ENCODE results near the gene TCN2. TPM values are rescaled to one million over a fixed set of nuclear protein-coding genes. Genes with fewer than 3 reads are reported as not detected.

Gene TCN2
- total RNA-seq, 2 experiments from 2014 or later, result 0.48 to 0.64 TPM

DNA sequence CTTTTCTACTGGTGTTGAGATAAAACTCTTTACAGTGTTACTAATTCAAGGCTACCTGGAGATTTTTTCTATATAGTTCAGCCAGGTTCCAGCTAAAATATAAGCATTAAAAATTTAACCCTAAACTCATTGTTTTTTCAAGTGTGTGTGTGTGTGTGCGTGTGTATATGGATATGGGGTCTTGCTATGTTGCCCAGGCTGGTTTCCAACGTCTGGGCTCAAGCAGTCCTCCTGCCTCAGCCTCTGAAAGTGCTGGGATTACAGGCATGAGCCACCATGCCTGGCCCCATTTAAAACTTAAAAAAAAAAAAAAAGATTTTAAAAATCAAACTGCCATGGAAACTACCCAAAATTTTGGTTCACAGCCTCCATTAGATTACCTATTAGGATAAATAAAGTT is 10.8 kb upstream of the TCN2 start:
- Mint-ChIP-seq H3K4me3 (no peak overlapping the region), H3K27me3 (peaks cover 12% of the 10 kb centered on the region), H3K4me1 (no peaks in the 10 kb centered on the region), H3K36me3 (no peaks in the 10 kb centered on the region), H3K9me3 (no peaks in the 10 kb centered on the region), H3K27ac (no peak overlapping the region)
- DNase-seq, result no peak

DNA sequence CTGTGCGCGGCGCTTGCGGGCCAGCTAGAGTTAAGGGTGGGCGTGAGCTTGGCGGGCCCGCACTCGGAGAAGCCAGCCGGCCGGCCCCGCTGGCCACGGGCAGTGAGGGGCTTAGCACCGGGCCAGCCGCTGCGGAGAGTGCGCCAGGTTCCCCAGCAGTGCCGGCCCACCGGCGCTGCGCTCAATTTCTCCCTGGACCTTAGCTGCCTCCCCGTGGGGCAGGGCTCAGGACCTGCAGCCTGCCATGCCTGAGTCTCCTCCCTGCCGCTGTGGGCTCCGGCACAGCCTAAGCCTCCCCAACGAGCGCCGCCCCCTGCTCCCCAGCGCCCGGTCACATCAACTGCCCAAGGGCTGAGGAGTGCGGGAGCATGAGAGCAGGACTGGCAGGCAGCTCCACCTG is 10.1 kb upstream of the TCN2 start:
- H3K36me3 Mint-ChIP-seq, result no peaks in the 10 kb centered on the region

DNA sequence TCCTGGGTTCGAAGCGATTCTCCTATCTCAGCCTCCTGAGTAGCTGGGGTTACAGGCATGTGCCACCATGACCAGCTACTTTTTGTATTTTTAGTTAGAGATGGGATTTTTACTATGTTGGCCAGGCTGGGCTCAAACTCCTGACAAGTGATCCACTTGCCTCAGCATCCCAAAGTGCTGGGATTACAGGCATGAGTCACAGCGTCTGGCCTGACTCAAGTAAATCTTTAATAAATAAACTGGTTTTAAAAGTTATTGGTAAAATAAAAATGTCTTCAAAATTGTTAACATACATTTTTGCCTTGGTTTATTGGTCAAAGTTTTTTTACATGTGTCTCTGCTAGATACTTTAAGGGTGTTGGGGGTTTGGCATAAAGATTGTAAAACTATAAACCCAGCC is 8.0 kb upstream of the TCN2 start:
- Mint-ChIP-seq H3K27ac (no peak overlapping the region), H3K9me3 (no peaks in the 10 kb centered on the region), H3K36me3 (no peaks in the 10 kb centered on the region), H3K4me3 (no peak overlapping the region), H3K27me3 (peaks cover 8% of the 10 kb centered on the region), H3K4me1 (peaks cover 1% of the 10 kb centered on the region)
- no peak for DNase-seq

More for the DNA sequence above, 10.1 kb upstream of the TCN2 start:
- no peak overlapping the region for H3K4me3 Mint-ChIP-seq
- DNase-seq, result no peak
- no peak overlapping the region for H3K27ac Mint-ChIP-seq
- H3K4me1 Mint-ChIP-seq, result peaks cover under 1% of the 10 kb centered on the region
- peaks cover 13% of the 10 kb centered on the region for H3K27me3 Mint-ChIP-seq
- H3K9me3 Mint-ChIP-seq, result no peaks in the 10 kb centered on the region

DNA sequence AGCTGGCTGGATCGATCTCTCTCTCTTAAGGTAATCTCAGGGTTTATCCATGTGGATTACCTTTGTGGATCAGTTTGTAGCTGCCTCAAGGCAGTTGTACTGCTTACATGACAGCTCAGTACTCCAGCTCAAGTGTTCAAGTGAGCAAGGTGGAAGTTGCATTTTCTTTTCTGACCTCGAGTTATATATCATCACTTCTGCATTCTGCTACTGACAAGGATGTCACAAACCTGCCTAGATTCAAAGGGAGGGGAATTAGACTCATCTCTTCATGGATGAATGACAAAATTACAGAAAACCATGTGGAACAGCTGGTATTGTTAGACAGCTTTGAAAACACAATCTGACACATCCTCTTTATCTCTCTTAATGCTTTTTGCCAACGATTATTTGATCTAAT is 6.1 kb upstream of the TCN2 start:
- H3K4me1 Mint-ChIP-seq, result peaks cover 7% of the 10 kb centered on the region
- H3K27ac Mint-ChIP-seq, result no peak overlapping the region
- H3K27me3 Mint-ChIP-seq, result peaks cover 4% of the 10 kb centered on the region
- no peaks in the 10 kb centered on the region for H3K36me3 Mint-ChIP-seq
- H3K4me3 Mint-ChIP-seq, result no peak overlapping the region
- H3K9me3 Mint-ChIP-seq, result no peaks in the 10 kb centered on the region
- no peak for DNase-seq

GRCh38 chr22:30601464-30601863 is 5.5 kb upstream of the TCN2 start:
- H3K4me1 Mint-ChIP-seq, result peaks cover 7% of the 10 kb centered on the region
- DNase-seq, result no peak
- H3K4me3 Mint-ChIP-seq, result no peak overlapping the region
- H3K36me3 Mint-ChIP-seq, result no peaks in the 10 kb centered on the region
- H3K27me3 Mint-ChIP-seq, result peaks cover 4% of the 10 kb centered on the region
- H3K9me3 Mint-ChIP-seq, result no peaks in the 10 kb centered on the region
- no peak overlapping the region for H3K27ac Mint-ChIP-seq

- Mint-ChIP-seq H3K4me1 (peaks cover 11% of the 10 kb centered on the region), H3K27me3 (peaks cover 4% of the 10 kb centered on the region), H3K36me3 (no peaks in the 10 kb centered on the region), H3K27ac (no peak overlapping the region), H3K9me3 (no peaks in the 10 kb centered on the region), H3K4me3 (no peak overlapping the region)
- no peak for DNase-seq
Observed at GRCh38 chr22:30602049-30602448, 4.9 kb upstream of the TCN2 start.

DNA sequence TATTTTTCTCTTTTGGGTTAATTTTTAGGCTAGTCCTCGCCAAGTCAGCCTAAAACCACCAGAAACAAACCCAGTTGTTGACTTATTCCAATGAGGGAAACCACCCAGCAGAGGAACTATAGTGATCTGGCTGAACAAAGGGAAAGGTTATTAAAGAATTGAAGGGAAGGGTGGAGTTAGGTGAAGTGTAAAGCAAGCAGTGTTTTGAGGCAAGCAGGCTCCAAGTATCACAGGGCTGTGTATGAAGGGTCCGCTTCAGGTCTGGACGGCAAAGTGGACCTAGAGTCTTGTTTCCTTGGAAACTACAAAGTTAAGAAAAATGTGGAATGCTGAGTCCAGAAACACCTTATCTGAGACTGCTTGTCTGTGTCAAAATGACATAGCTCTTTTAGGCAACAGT is 3.2 kb upstream of the TCN2 start:
- H3K4me3 Mint-ChIP-seq, result no peak overlapping the region
- H3K36me3 Mint-ChIP-seq, result no peaks in the 10 kb centered on the region
- peaks cover 7% of the 10 kb centered on the region for H3K27me3 Mint-ChIP-seq
- peaks cover 20% of the 10 kb centered on the region for H3K4me1 Mint-ChIP-seq
- H3K27ac Mint-ChIP-seq, result no peak overlapping the region
- DNase-seq, result no peak
- H3K9me3 Mint-ChIP-seq, result no peaks in the 10 kb centered on the region

DNA sequence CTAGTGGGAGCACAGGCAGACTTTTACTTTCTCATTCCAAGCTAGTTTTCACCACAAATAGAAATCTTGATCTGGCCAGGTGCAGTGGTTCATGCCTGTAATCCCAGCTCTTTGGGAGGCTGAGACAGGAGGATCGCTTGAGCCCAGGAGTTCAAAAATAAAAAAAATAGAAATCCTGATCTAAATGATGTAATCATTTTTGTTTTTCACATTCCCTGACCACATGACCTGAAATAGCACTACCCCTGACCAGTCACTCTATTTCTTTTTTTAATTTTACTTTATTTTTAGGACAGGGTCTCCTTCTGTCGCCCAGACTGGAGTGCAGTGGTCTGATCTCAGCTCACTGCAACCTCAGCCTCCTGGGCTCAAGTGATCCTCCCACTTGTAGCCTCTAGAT is 2.3 kb upstream of the TCN2 start:
- no peak overlapping the region for H3K4me3 Mint-ChIP-seq
- peaks cover 7% of the 10 kb centered on the region for H3K27me3 Mint-ChIP-seq
- no peak for DNase-seq
- H3K4me1 Mint-ChIP-seq, result peaks cover 27% of the 10 kb centered on the region
- no peaks in the 10 kb centered on the region for H3K36me3 Mint-ChIP-seq
- H3K27ac Mint-ChIP-seq, result no peak overlapping the region
- no peaks in the 10 kb centered on the region for H3K9me3 Mint-ChIP-seq

DNA sequence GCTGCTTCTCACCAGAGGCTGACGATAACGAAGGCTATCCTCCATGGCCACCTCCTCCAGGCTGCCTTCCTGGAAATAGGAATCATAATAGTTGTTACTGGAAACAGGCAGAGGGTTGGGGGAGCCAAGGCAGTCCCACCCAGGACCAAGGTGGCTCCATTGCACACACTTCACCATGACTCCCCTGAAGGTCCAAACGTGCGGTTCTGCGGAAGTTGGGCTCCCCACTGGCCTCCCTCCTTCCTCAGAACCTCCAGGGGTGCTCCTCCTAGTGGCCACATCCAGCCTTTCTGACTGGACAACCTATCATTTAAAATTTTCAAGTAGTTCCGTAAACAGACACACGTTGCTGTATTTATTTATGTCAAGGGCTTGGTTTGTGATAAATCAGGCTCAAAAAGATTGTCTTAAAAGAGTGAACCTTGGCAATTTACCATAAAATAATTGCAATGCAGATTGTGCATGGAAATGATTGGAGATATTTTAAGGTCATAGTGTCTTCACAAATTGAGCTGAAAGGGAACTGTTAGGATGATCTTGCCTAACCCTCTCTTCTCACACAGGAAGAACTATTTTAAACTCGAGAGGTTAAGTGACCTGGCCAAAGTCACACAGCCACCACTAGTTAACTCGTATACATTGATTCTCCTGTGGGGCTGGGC is 1.4 kb upstream of the TCN2 start:
- peaks cover 27% of the 10 kb centered on the region for H3K4me1 Mint-ChIP-seq

DNA sequence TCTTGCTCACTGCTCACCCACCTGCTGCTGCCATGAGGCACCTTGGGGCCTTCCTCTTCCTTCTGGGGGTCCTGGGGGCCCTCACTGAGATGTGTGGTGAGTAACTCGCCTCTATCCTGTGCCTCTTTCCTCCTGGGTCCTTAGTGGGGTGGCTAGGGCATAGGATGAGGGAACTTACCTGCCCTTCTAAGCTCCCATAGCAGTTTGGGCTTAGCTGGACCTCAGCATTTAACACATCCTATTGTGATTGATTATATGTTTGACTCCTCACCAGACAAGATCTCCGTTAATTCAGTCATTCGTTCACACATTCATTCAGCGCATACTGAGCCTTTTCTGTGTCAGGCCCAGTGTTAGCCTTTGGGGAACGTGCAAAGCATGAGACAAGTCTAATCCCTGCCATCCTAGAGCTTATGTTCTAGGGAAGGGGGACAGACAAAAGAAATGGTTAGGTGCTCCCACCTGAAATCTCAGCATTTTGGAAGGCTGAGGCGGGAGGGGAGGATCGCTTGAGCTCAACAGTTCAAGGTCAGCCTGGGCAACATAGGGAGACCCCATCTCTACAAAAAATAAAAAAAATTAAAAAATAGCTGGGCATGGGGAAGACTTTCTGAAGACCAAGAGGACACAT is 441 bp downstream of the TCN2 start:
- DNase-seq, result no peak
- Mint-ChIP-seq H3K36me3 (no peaks in the 10 kb centered on the region), H3K27ac (peak overlapping the region; percentile 40), H3K4me1 (peaks cover 26% of the 10 kb centered on the region), H3K27me3 (peaks cover 10% of the 10 kb centered on the region), H3K4me3 (peak overlapping the region; percentile 72), H3K9me3 (no peaks in the 10 kb centered on the region)

More for the DNA sequence above, 1.4 kb upstream of the TCN2 start:
- no peak overlapping the region for H3K27ac Mint-ChIP-seq
- no peak overlapping the region for H3K4me3 Mint-ChIP-seq
- H3K36me3 Mint-ChIP-seq, result no peaks in the 10 kb centered on the region
- H3K9me3 Mint-ChIP-seq, result no peaks in the 10 kb centered on the region
- DNase-seq, result peak; percentile 31
- H3K27me3 Mint-ChIP-seq, result peaks cover 11% of the 10 kb centered on the region

DNA sequence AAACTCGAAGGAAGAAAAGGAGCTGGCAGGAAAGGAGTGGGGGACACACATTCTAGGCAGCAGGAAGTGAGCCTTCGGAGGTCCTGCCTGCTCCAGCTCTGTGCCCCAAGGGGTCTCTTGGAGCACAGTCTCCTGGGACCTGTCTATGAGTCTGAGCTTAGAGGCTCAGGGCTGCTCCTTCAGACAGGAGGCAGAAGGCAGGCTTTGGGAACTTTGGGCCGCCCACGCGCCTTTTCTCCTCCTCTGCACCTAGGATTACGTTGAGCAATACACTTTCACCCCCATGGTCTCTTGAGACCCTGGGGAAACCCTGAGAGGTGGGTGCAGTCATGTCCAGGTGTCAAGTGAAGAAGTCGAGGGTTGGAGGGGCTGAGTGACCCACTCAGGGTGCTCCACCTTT is 965 bp downstream of the TCN2 start:
- H3K4me3 Mint-ChIP-seq, result no peak overlapping the region
- no peak overlapping the region for H3K27ac Mint-ChIP-seq
- peaks cover 26% of the 10 kb centered on the region for H3K4me1 Mint-ChIP-seq
- H3K9me3 Mint-ChIP-seq, result no peaks in the 10 kb centered on the region
- H3K36me3 Mint-ChIP-seq, result no peaks in the 10 kb centered on the region
- no peak for DNase-seq
- peaks cover 10% of the 10 kb centered on the region for H3K27me3 Mint-ChIP-seq

DNA sequence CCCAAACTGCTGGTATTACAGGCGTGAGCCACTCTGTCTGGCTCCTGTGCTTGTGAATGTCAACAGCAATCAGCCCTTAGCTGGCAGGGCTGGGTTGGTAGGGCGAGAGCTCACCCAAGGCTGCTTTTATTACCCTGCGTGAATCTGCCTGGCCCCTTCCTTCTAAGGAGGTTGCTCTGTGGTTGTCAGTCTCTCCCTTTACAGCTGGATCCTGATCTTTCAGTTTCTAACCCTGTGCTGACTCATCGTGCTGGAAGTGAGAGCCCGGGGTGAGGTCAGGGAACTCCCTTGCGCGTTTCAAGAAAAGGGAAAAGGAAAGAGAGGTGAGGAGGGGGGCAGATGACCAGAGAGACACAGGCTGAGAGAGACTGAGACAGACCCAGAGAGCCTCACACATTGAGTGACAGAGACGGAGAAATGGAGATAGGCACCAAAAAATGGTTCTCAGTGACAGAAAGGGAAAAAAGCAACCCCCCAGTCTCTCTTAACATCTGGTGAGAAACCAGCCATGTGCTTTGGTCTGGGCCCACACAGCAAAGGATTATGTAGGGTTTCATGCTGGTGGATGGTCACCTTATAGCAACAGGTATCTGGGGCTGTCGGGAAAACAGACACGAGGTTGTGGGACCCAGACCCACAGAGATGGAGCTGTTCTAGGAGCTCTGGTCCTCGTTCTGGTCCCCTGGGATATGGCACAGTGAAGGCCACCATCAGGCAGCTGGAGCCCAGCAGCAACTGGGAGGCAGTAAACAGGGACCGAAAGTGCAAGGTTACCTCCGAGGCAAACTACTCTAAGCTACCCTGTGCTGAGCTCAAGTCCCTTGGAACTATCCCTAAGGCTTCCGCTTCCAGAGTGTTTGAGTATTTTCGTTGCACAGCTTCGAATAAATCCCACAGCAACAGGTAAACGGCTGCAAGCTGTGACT is 2.5 kb downstream of the TCN2 start:
- H3K27me3 Mint-ChIP-seq, result peaks cover 10% of the 10 kb centered on the region
- no peaks in the 10 kb centered on the region for H3K36me3 Mint-ChIP-seq
- DNase-seq, result peak; percentile 50
- H3K4me3 Mint-ChIP-seq, result no peak overlapping the region
- H3K4me1 Mint-ChIP-seq, result peaks cover 26% of the 10 kb centered on the region
- no peaks in the 10 kb centered on the region for H3K9me3 Mint-ChIP-seq
- H3K27ac Mint-ChIP-seq, result peak overlapping the region; percentile 3

GRCh38 chr22:30610299-30610698 is 3.3 kb downstream of the TCN2 start:
- Mint-ChIP-seq H3K4me1 (peaks cover 26% of the 10 kb centered on the region), H3K27ac (no peak overlapping the region), H3K27me3 (peaks cover 10% of the 10 kb centered on the region), H3K36me3 (no peaks in the 10 kb centered on the region), H3K9me3 (no peaks in the 10 kb centered on the region), H3K4me3 (no peak overlapping the region)
- no peak for DNase-seq

DNA sequence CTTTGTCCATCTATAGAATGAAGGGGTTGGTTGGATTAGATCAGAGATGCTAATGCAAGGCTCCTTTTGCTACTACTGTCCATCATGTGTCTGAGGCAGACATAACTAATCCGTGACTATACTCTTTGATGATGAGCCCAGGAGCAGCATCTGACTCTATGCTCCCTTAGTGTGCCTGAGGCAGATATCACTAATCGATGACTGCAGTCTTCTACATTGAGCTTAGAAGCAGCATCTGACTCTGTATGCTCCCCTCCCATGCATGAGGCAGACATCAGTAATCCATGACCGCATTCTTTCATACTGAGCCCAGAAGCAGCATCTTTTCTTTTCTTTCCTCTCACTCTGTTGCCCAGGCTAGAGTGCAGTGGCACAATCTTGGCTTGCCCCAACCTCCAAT is 4.2 kb downstream of the TCN2 start:
- H3K27ac Mint-ChIP-seq, result no peak overlapping the region
- no peak overlapping the region for H3K4me3 Mint-ChIP-seq
- H3K27me3 Mint-ChIP-seq, result peaks cover 10% of the 10 kb centered on the region
- peaks cover 20% of the 10 kb centered on the region for H3K4me1 Mint-ChIP-seq
- DNase-seq, result no peak
- H3K36me3 Mint-ChIP-seq, result no peaks in the 10 kb centered on the region
- no peaks in the 10 kb centered on the region for H3K9me3 Mint-ChIP-seq

GRCh38 chr22:30612789-30613188 is 5.8 kb downstream of the TCN2 start:
- Mint-ChIP-seq H3K27me3 (peaks cover 6% of the 10 kb centered on the region), H3K27ac (no peak overlapping the region), H3K36me3 (no peaks in the 10 kb centered on the region), H3K4me1 (peaks cover 10% of the 10 kb centered on the region), H3K4me3 (no peak overlapping the region), H3K9me3 (no peaks in the 10 kb centered on the region)
- DNase-seq, result no peak

All from activated naive CD8-positive, alpha-beta T cell treated with anti-CD3 and anti-CD28 coated beads for 36 hours (primary cell).